Vagina (tissue), 2 donors: ENCODE measurements around the gene STIM1.

Source experiments
- CTCF ChIP-seq, 3 experiments: fragments of 450-650 bp in 2 of 3; fragments of 200-600 bp in 1 of 3; sonication (generic) in 1 of 3; IDR thresholded peaks; one replicate each; pipeline ENCODE4 v1.5.1; 2017 to 2019; ENCODE audit warnings: antibody characterized with exemption in 3 of 3, mild to moderate bottlenecking in 2 of 3, moderate library complexity in 2 of 3
- POLR2A ChIP-seq, 2 donors: fragments of 450-650 bp; IDR thresholded peaks; one replicate each; pipeline ENCODE4 v1.6.1; 2017; ENCODE audit warnings: antibody characterized with exemption in 2 of 2, mild to moderate bottlenecking in 2 of 2, moderate library complexity in 2 of 2

- TF ChIP-seq POLR2A (IDR thresholded peaks at IDR 0.05) (no peak), CTCF (IDR thresholded peaks at IDR 0.05) (no peak)
Measured at GRCh38 chr11:3840870-3841425, 14.5 kb upstream of the STIM1 start, which contains the start of gene RHOG.
